GM12873 (cell line): ENCODE measurements around the gene LIMA1.

Source experiments
- CTCF ChIP-seq: IDR thresholded peaks from 2 replicates; pipeline ENCODE4 v1.5.1; 2012; ENCODE audit warnings: low read depth, mild to moderate bottlenecking, moderate library complexity, low read length, control low read depth; ENCODE audit not compliant: insufficient read depth; ENCODE audit errors: missing control alignments

LIMA1 gene

DNA sequence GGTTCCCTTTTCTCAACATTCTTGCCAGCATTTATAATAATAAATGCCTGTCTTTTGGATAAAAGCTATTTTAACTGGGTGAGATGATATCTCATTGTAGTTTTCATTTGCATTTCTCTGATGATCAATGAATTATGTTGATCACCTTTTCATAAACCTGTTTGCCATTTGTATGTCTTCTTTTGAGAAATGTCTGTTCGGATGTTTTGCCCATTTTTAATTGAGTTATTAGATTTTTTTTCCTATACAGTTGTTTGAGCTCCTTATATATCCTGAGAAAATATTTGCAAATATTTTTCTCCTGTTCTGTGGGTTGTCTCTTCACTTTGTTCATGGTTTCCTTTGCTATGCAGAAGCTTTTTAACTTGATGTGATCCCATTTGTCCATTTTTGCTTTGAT lies 8.1 kb upstream of the LIMA1 start:
- TF ChIP-seq CTCF, result no peak

- no peak for TF ChIP-seq CTCF
These were observed 4.0 kb upstream of the LIMA1 start for GRCh38 chr12:50287271-50287670.

- TF ChIP-seq CTCF, result no peak
These were observed 1.9 kb upstream of the LIMA1 start for GRCh38 chr12:50285253-50285652.

DNA sequence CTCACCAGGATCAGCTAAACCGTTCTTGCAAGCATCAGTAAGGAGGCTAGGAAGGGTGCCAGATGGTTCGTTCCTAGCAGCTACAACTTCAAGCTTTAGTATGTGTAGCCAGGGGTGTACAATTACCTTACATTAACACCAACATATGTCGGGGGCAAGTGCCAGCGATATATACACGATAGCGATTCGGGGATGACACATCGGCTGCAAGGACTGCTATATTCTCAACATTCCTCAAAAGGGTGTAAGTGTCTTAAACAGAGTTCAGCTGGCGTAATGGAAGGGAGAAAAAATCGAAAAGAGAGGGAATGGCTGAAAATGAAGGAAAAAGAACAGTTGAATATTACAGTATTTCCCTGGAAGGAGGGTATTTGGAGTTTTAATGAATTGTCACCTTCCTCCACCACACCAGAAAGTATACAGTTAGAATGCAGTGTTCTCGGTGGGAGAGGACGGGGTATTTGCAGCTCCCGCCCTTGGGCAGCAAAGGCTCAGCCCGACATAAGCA lies 545 bp downstream of the LIMA1 start:
- TF ChIP-seq CTCF, result no peak

DNA sequence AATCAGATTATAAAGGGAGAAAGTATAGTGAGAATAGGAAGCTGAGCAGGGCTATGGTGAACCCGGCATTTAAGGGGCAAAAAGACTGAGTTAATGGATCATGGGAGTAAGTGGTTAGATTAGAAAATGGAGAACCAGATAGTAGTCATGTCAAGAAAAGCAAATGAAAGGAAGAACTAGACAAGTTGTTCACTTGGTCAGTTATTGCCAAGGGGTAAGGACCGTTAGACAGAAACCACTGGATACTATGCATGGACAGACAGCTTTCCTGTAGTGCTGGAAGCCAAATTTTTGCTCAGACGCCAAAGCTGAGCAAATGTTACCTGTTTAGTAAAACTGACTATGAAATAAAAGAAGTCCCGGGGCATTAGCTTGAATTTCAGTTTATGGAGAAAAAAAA lies 3.8 kb downstream of the LIMA1 start:
- TF ChIP-seq CTCF, result no peak

GRCh38 chr12:50276912-50277671 lies 6.2 kb downstream of the LIMA1 start:
- no peak for TF ChIP-seq CTCF

DNA sequence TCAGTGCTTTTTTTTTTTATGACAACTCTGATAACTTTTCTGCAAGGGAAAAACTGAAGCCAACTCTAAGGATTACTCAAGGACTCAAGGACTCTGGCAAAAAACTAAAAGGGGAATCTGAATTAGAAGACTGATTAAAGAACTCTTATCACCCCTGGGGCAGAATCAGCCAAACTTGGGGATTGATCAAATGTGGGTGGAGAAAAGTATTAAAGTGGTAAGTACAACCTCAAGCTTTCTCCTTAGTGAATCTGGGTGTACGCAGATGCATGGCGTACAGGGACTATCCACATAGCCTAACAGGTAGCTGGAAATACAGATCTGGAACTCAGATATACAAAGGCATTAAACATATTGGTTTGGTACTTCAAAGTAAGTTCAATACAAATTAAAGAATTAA lies 7.3 kb downstream of the LIMA1 start:
- TF ChIP-seq CTCF, result no peak

- TF ChIP-seq CTCF, result no peak
These were observed 7.8 kb downstream of the LIMA1 start for GRCh38 chr12:50275556-50275955.
